ENCODE results near the gene FYB2.
A peak's percentile ranks its signal among the peaks of the same experiment; 100 is the strongest.

FYB2 gene

GRCh38 chr1:56709995-56710394 is 109.2 kb downstream of the FYB2 start:
- no peak for DNase-seq

- peak; percentile 32 for DNase-seq
These were observed 109.8 kb downstream of the FYB2 start for GRCh38 chr1:56709269-56709880.

GRCh38 chr1:56707379-56707778 is 111.8 kb downstream of the FYB2 start:
- DNase-seq, result no peak

GRCh38 chr1:56703747-56704146 is 115.5 kb downstream of the FYB2 start:
- no peak for DNase-seq

- DNase-seq, result no peak
These were observed 122.5 kb downstream of the FYB2 start for GRCh38 chr1:56696663-56697062.

GRCh38 chr1:56688522-56689026 is 130.6 kb downstream of the FYB2 start:
- no peak for DNase-seq

- DNase-seq, result no peak
These were observed 133.0 kb downstream of the FYB2 start for GRCh38 chr1:56686169-56686568.

GRCh38 chr1:56683569-56683968 is 135.6 kb downstream of the FYB2 start:
- DNase-seq, result no peak

GRCh38 chr1:56676571-56677035 is 142.6 kb downstream of the FYB2 start:
- no peak for DNase-seq

GRCh38 chr1:56675763-56676162 is 143.4 kb downstream of the FYB2 start:
- no peak for DNase-seq

GRCh38 chr1:56672579-56672978 is 146.6 kb downstream of the FYB2 start:
- DNase-seq, result no peak

- DNase-seq, result no peak
These were observed 147.7 kb downstream of the FYB2 start for GRCh38 chr1:56671542-56671941.

GRCh38 chr1:56671085-56671484 is 148.1 kb downstream of the FYB2 start:
- no peak for DNase-seq

- DNase-seq, result no peak
These were observed 148.9 kb downstream of the FYB2 start for GRCh38 chr1:56670350-56670749.

Measured in CD4-positive, alpha-beta T cell treated with Interleukin-21 for 1 hour (primary cell).